ENCODE measurements around the gene TRERF1.

Gene TRERF1

DNA sequence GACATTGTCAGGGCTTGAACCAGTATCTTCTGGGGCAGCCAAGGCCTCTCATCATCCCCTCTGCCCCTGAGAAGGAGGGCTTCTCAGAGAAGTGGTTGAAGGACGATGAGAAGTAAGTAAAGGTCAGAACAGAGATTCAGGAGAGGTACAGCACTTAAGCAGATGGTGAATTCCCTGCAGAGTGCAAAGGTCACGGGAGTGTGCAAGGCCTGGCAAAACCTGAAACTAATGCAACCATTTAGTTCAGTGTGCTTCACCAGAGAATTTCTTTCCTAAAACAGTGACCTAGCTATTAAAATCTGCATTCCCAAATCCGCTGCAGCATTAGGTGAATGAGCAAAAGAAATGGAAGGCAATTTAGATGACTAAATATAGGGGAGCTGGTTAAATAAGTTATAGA is 58.4 kb downstream of the TRERF1 start:
- no peak for DNase-seq

DNA sequence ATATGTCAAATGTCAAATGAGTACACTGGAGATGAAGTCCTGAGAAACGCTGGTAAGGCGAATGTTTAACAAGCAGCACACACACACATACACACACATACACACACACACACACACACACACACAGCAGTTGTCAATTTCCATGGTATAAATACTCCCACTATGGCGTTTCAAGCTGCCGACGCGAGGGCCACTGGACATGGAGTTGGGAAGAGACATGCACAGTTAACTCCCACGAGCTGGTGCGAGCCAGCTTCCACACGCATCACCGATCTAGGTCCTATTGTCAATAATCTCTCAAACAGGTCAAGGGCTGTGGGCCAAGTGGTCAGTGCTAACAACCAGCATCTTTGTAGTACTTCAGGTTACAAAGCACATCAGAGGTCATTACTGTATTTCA is 58.9 kb downstream of the TRERF1 start:
- no peak for DNase-seq

DNA sequence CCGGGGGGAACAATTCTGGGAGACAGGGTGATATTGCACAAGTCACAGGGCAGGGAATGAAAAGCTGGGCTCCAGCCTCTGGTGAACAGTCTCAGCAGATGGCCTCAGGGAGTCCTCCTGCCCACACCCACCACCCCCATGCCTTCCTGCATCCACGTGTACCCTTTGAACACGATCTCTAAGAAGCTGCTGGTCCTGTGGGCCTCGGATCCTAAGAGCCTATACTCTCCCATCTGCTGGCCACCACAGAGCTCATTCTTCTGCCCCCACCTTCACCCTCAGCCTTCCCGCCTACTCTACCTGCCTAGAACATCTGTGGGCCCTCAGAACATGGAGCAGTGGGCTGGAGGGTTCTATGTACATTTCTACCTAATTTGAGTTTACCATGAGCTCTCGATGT is 60.3 kb downstream of the TRERF1 start:
- no peak for DNase-seq

DNA sequence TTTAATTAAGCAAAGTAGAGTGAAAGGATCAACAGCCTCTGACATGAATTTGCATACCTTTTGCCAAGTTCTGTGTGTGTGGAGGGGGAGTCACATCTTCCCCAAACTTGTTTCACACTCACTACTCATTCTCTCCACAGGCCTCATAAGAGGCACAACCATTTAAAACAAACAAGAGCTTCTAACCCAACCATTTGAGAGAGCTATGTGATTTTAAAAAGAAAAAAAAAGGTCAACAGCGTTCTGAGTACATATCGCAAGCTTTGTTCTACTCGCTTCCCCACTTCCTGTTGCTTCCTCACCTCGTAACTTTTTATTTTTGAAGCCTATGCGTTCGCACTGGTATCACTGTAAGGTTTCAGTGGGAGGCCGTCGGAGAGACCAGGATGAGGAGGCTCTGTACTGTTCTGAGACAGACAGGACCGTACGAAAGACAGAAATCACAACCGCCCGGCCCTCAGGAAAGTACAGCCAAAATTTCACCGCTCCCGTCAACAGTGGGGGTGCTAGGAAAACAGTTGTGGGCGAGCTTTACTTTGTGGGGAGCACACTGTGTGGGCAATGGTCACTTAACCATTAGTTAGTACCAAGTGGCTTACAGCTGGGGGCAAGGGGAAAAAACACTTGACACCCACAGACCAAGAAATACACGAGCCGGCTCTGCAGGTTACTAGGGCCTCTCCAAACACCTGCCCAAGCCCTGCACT is 61.3 kb downstream of the TRERF1 start:
- DNase-seq = no peak

DNA sequence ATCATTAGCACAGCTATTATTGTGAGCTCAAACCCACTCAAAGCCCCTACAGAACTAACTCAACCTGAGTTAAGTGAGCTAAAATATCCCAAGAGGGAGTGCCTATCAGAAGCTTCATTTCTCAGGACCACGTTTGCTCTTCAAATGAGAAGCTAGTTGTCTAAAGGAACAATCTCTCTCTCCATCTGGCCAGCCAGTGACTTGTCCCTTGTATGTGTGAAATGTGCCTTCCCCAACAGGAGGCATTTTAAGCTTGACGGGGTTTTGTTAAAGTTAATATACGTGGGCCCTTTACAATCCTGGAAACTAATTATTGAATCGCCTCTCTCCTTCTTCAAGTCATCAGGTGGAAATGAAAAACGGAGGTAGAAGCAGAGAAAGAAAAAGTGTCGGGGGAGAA is 62.0 kb downstream of the TRERF1 start:
- no peak for DNase-seq

DNA sequence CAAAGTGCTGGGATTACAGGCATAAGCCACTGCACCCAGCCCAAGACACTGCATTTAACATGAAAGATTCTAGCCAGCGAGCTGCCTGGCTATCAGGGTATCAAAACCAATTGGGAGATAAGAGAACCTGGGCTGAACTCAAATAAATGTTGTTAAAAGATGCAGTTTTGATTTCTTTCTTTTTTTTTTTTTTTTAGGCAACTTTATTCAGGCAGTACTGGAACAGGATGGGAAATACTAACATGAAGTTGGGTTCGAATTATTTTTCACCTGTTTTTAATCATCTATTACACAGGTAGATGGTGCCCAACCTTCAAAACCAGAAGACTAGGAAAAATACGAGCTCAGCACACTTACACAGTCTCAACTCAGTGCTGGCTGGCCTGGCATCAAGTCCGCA is 63.7 kb downstream of the TRERF1 start:
- DNase-seq = no peak

DNA sequence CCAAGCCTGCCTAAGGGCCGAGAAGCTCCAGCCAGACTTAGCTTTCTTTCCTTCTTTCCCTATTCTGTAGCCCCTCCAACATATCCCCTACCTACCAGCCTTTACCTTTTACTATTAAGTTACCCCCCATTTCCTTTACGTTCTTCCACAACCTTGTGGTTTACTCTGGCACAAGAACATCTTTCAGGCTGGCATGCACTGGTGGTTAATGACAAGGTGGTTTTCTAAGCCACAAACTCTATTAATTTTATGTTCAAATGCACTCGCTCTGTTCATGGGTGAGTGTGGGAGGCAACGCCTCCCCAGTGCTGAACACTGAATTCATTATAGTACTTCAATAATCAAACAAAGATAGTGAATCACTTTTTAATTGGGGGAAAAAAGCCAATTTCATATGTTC is 64.4 kb downstream of the TRERF1 start:
- DNase-seq = no peak

DNA sequence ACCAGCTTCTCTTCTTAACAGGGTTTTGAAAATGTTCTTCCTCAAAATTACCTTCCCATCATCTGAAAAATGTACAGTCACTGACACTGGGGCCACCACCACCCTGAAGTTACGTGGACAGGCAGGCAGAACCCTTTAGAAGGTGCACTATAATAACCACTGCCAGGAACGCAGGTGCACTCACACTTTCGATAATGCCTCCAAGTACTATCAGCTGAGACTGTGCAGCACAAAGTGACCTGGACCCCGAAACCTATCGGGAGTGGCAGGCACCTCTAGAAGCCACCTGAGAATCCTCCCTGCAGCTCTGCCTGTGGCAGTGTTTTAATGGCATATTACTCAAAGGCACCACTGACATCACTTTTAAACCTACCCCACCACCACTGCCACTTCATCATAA is 66.4 kb downstream of the TRERF1 start:
- no peak for DNase-seq

DNA sequence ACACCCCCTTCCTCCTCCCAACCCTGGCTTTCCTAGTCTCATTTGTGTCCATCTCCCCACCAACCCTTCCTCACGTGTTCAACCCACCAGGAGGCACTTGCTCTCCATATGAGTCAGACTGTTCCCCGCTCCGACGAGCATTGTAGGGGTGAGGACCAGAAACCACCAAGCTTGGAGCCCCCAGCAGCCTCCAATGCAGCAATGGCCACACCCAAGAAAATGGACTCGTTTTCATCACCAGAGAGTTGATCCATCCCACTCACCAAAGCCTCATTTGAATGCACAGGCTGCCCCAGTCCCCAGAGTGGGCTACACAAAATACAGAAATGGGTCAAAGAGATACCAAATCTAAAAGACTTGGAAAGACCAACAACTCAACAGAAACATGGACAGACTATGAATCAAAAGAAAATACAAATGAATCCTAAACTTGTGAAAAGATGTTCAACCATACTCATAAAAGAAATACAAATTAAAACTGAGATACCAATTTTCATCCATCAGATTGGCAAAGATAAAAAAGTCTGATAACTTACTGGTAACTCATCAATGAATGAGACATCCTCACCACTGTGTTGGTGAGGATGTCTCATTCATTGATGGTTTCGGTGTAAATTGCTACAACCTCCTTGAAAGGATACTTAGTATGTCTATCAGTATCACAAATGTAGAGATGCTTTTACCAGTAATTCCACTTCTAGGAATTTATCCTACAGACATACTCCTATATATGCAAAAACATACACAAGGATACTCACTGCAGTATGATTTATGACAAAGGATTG is 68.1 kb downstream of the TRERF1 start:
- no peak for DNase-seq

DNA sequence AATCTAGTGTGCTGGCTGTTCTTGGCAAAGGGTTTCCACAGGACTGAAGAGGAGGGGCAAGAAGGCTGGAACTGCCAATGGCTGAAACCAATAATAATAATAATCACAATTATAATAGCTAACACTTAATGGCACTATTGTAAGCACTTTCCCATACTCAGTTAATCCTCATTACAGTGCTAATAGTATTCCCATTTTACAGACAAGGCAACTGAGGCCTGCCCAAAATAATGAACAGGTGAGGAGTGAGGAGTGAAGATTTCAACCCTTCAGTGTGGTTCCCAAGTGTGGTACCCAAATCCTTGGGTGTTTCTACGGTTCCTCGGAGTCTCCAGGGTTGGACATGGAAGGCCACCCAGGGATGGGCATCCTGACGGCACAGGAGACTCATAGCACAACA is 69.9 kb downstream of the TRERF1 start:
- no peak for DNase-seq

DNA sequence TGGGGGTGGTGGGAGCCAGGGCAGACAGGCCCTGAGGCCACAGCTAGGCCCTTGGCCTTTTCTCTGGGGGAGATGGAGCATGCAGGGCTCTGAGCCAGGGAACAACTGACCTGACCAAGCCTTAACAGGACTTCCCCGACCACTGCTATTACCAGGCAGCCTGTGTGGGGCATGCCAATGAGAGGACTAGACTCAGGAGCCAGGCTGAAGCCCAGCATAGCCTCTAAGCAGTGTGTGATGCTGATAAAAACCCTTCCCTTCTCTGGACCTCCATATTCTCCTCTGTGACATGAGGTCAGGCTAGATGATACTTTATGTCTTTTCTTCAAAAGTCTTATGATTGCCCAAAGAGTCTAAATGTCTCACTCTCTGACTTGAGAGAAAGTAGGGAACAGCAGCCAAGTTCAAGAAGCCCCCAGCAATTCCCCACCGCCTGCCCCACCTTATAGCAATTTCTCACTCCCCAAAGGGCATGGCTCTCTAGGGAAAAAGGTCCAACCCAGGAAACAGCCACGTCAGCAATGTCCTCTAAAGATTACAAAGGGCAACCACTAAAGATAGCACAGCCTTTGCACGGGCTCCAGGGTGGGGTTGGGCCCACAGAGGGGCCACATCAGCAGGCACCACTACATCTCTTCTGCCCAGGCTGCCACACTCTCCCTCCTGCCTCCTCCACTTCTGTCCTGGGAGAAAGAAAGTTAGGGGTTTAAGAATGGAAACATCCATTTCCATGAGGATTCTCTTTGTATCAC is 71.3 kb downstream of the TRERF1 start:
- DNase-seq = no peak

DNA sequence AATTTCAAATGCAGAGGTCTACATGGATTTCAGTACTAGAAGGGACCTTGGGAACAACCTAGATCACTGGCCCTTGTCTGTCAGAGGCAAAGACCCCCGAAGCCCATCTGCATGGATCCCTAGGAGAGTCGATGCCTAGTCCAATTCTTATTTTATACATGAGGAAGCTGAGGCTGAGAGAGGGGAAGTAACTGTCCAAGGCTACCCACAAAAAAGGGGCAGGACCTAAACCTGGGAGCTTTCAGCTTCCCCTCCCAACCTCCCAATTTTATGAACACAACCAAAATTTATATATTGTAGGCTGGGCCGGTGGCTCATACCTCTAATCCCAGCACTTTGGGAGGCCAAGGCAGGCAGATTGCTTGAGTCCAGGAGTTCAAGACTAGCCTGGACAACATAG is 73.2 kb downstream of the TRERF1 start:
- DNase-seq = no peak

DNA sequence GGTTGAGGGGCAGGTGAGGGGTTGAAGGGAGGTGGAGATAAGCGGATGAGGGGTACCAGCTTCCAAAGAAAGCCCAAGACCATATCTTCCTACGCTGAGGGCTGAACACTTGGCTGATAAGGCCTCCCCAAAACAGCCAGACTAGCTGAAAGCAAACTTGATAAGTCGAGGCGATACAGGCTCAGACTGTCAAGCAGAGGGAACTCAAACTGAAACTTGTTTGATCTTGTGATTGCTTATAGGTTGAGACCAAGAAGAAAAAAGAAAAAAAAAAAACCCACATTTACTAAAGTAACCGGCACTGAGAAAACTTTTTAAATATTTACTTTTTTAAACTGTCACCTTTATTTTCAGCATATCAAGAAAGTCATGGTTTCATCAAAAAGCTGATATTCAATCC is 73.6 kb downstream of the TRERF1 start:
- no peak for DNase-seq

DNA sequence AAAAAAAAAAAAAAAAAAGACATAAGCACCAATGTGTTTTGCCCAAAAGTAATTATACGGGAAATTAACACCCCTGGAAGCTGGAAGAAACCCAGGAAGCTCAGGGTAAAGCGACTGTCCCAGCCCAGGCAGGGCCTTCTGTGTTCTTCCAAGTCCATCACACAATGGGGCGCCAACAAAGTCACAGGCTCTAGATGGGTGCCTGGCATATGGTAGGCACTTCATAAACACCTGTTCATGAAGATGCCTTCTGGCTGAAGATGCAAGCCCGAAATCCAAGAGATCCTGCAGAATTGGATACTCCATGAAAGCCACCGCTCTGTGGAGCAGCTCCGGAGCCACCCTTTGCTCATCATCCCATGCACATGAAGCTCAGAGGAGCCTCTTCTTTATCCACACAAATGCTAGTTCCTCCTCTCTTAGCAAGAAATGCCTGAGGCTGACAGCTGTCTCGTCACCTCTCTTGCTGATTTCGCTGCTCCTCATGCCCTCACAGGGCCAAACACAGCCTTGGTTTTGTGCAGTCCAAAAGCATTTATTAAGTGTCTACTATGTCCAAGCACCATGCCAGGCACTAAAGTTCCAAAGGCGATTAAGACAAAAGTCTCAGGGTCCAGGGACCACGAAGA is 76.6 kb downstream of the TRERF1 start:
- DNase-seq = no peak

DNA sequence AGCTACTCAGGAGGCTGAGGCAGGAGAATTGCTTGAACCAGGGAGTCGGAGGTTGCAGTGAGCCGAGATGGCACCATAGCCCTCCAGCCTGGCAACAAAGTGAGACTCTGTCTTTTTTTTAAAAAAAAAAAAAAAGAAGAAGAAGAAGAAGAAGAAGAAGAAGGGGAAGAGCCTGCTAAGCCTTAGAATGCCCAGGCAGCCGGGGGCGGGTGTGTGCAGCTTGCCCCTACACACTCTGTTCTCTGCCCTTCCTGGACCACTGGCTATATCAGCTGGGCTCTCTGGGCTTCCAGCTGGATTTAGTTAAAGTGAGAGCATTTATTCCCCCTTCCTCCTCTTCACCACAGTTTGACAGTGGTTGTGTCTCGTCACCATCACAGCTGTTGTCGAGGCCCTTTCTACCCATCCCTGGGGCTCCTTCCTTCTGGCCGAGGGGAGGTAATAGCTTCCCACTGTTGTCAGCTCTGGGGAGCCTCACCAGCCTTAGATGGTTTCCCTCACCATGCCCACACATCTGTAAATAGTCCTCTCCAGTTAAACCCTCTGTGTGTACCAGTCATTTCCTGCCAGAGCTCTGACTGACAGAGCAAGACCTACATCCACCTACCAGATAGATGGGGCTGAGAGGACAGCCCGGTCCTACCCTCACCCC is 77.6 kb downstream of the TRERF1 start:
- no peak for DNase-seq

DNA sequence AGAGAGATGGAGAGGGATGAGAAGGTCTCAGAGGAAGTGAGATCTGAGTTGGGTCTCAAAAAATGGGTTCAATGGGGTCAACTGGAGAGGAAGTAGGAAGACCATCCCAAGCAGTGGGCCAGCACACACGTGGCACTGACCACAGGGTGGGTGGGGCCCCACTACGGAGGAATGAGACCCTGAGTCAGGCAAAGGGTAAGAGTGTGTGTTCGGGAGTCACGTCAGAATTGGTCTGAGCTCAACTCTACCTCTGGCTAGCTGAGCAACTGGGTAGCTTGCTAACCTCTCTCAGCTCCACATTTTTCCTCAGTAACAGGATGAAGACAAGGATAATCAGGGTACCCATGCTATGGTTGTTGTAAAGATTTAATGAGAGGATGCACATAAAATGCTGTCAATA is 79.0 kb downstream of the TRERF1 start:
- DNase-seq = no peak

DNA sequence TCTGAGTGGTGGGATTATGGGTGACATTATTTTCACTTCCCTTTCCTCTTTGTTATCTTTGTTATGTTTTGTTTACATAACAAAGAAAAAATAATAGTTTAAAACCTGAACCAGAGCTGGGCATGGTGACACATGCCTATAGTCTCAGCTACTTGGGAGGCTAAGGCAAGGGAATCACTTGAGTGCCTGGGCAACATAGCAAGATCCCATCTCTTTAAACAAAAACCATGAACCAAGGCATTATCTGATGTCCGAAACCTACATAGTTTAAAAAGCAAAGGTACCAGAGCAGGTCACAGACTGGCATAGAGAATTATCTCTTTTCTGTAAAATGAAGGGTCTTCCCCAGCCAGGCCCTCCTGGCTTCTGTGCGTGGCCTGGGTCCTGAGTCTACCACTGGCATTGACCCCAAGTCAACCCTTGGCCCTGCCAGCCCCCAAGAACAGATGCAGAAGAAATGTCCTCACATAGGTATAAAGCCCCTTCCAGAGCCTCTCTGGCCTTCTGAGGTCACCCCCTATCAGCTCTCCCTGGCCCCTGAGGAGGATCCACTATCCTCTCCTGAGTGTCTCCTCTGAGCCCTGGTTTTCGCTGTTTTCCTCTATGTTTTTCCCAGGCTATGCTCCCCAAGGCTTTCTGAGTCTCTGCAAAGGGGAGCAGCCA is 81.3 kb downstream of the TRERF1 start:
- DNase-seq = no peak

DNA sequence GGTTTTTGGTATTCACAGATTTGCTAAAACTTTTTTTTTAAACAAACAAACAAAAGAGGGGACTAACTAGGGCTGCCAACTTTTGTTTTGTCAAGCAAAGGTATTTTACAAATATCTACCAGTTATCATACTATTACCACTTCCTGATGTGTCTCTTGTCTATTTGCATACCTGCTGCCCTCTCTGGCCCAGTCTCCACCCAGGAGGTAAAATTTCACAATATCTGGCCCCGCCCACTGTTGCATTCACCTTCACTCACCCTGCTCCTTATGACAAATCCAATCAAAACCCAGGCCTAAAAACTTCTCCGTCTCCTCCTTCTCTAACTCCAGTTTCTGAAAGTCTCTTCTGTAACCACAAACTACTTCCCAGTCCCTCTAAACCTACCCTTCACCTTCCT is 82.2 kb downstream of the TRERF1 start:
- DNase-seq = no peak

DNA sequence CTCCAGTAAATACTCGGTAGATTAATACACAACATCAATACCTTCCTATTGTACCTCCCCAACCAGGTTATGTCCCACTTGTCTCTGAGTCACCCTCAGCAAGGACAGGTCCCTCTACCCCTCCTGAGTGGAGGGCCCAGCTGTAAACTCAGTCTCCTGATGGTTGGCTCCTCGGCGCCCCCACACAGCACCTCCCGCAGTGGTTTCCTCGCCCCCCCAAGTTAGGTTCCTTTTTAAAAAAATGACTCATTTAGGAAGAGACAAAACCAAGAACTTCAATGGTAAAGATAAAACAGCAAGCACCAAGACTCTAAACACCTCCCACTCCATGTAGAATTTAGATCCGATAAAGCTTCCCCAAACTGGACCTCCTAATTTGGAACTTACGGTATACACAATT is 83.5 kb downstream of the TRERF1 start:
- no peak for DNase-seq

DNA sequence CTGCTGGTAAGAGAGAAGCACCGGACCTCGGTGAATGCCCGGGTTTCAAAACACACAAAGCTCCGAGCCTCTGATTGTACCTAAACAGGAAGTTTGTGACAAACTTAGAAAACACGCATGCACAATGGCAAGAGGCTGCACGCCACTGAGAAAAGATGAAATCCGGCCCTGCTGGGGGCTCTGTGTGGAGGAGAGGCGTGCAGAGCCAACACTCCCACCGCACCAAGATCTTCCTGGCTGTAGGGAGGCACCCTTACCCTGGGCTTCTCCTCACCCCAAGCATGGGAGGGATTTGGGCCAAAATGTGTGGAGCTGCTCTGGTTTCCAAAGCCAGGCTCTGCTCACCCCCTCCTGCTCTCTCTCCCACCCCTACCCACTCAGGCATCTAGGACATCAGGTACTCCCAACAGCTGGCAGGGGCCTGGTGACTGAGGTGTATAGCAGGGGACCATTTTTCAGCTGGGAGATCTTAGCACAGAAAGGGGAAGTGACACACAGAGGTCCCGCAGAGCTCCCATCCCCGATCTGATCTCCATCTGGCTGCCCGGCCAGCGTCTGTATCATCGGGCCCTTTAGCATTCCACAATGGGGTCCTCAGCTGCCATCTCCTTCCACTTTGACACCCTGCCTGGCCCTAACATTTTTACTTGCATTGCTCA is 84.2 kb downstream of the TRERF1 start:
- DNase-seq = no peak

DNA sequence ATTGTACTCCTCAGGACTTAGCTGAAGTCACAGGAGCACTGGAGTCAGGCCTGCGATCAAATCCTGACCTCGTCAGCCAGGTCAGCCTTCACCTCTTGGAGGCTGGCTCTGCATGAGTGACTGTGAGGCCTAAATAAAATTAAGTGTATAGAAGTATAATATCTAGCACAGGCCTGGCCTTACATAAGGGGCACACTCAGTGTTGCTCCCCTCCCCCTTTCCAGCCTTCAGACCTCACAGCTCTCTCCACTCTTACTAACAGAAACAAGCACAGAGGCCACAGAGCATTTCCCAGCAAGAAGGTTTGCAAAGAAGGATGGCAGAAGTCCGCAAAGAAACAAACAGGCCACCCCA is 84.8 kb downstream of the TRERF1 start:
- no peak for DNase-seq
